ENCODE measurements around the gene SLC35F3.

DNA sequence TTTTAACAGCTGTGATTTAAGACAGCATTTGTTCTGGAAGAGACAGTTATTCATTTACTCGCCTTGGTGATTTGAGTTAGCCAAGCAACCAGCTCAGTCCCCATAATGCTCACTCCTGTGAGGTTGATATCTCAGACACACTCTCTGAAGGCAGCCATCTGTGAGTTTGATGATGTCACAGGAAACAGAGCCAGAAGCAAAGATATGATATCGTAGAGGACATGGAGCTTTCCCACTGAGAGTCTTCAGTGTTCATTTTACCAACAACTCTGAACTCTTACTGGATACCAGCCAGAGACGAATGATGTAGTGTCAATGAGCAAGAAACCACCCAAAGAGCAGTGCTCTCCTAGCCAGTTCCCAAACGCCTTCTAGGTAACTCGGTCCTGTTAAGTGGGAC lies 219.4 kb downstream of the SLC35F3 start:
- TF ChIP-seq MYC (IDR thresholded peaks at IDR 0.05; ENCODE audit: low read depth, low read length) (no peak), POLR2A (IDR thresholded peaks at IDR 0.05; ENCODE audit: extremely low read depth, insufficient read length) (no peak)

All from NB4 (cell line).